ENCODE measurements around the gene OTUD4.
A peak's percentile ranks its signal among the peaks of the same experiment; 100 is the strongest.
"Not testable (repeated sequence)": the region's sequence is repeated elsewhere in the genome, so short reads cannot be mapped to it uniquely, and the experiment has no call there.

OTUD4 gene

GRCh38 chr4:145178740-145179280 lies 1.6 kb downstream of the OTUD4 start:
- DNase-seq (ENCODE audit: low read depth in 2 of 2) = no peak

GRCh38 chr4:145177906-145178538 lies 2.4 kb downstream of the OTUD4 start:
- DNase-seq (ENCODE audit: low read depth in 2 of 2) = no peak

GRCh38 chr4:145177511-145177905 lies 2.9 kb downstream of the OTUD4 start:
- no peak for DNase-seq (ENCODE audit: low read depth in 2 of 2)

- DNase-seq (ENCODE audit: low read depth in 2 of 2) = no peak
Observed at GRCh38 chr4:145176641-145177432, 3.6 kb downstream of the OTUD4 start.

- DNase-seq (ENCODE audit: low read depth in 2 of 2) = no peak
Observed at GRCh38 chr4:145171911-145172310, 8.5 kb downstream of the OTUD4 start.

- no peak for DNase-seq (ENCODE audit: low read depth in 2 of 2)
Observed at GRCh38 chr4:145170223-145170622, 10.2 kb downstream of the OTUD4 start.

GRCh38 chr4:145168581-145169187 lies 11.7 kb downstream of the OTUD4 start:
- DNase-seq (ENCODE audit: low read depth in 2 of 2) = no peak

- no peak for DNase-seq (ENCODE audit: low read depth in 2 of 2)
Observed at GRCh38 chr4:145167887-145168286, 12.5 kb downstream of the OTUD4 start.

GRCh38 chr4:145161549-145161948 lies 18.8 kb downstream of the OTUD4 start:
- DNase-seq (ENCODE audit: low read depth in 2 of 2) = no peak

GRCh38 chr4:145156986-145157385 lies 23.4 kb downstream of the OTUD4 start:
- DNase-seq (ENCODE audit: low read depth in 2 of 2) = no peak

GRCh38 chr4:145155268-145155870 lies 25.0 kb downstream of the OTUD4 start:
- DNase-seq (ENCODE audit: low read depth in 2 of 2) = no peak

GRCh38 chr4:145154573-145154972 lies 25.8 kb downstream of the OTUD4 start:
- no peak for DNase-seq (ENCODE audit: low read depth in 2 of 2)

- DNase-seq (ENCODE audit: low read depth in 2 of 2) = no peak
Observed at GRCh38 chr4:145153904-145154298, 26.5 kb downstream of the OTUD4 start.

GRCh38 chr4:145153181-145153903 lies 27.0 kb downstream of the OTUD4 start:
- no peak for DNase-seq (ENCODE audit: low read depth in 2 of 2)

- no peak for DNase-seq (ENCODE audit: low read depth in 2 of 2)
Observed at GRCh38 chr4:145148980-145149379, 31.4 kb downstream of the OTUD4 start.

- not testable (repeated sequence) for DNase-seq (ENCODE audit: low read depth in 2 of 2)
Observed at GRCh38 chr4:145136219-145136618, 44.2 kb downstream of the OTUD4 start.

GRCh38 chr4:145132511-145133098 lies 47.8 kb downstream of the OTUD4 start:
- no peak for DNase-seq (ENCODE audit: low read depth in 2 of 2)

GRCh38 chr4:145131848-145132247 lies 48.5 kb downstream of the OTUD4 start:
- DNase-seq (ENCODE audit: low read depth in 2 of 2) = no peak

GRCh38 chr4:145130788-145131399 lies 49.5 kb downstream of the OTUD4 start:
- peak; percentile 87 to 90 for DNase-seq (ENCODE audit: low read depth in 2 of 2)

GRCh38 chr4:145130130-145130529 lies 50.3 kb downstream of the OTUD4 start:
- DNase-seq (ENCODE audit: low read depth in 2 of 2) = no peak

- DNase-seq (ENCODE audit: low read depth in 2 of 2) = no peak
Observed at GRCh38 chr4:145125396-145125795, 55.0 kb downstream of the OTUD4 start.
